Activated CD4-positive, CD25-positive, alpha-beta regulatory T cell (primary cell): ENCODE results near the gene BTBD9.

Experiments
- DNase-seq, 4 experiments: peaks; one replicate each; lab custom pipeline; 2025; lab: John Stamatoyannopoulos, UW

Gene BTBD9

DNA sequence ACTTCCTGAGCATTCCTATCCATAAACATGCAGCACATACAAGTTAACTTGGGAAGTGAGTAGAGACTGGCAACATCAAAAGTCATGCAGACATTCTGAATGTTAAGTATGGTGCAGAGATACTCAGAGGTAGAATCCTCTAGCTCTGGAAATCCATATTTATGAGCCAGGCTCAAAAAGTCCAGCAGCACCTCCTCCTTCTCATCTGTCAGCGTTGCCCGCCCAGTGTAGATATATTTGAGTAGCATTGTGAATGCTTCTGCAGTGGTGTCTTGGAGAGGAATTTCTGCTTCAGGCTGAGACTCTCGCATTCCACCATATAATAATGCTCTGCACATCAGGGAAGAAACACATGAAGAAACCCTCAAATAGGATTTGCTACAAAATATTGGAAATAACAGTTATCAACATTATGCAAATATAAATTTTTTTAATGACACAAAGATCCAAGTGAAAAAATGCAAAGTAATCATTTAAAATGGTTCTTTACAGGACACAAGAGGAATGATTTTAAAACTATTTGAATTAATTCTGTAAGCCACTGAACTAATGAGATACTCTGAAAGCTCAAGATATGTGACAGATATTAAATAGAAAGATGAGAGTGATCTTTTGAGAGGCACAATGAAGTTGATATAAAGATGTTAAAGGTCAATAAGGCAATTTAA, 45.6 kb downstream of the BTBD9 start:
- no peak for DNase-seq

DNA sequence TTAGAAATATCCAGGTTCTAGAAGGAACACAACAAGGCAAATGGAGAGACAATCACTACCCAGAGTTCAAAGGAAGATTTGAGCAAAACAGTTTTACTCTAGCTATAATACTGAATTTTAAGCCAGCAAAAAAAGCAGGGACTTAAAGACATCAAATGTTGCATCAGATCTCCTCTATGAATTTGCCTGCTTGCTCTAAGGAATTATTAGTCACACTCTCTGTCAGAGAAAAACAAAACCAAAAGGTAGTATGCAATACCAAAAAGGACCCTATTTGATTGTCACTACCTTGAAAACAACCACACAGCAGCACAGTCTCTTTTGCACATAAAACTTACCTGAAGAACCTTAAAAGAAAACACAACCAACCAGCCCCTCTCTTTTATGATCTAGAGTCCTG, 46.3 kb downstream of the BTBD9 start:
- no peak for DNase-seq

DNA sequence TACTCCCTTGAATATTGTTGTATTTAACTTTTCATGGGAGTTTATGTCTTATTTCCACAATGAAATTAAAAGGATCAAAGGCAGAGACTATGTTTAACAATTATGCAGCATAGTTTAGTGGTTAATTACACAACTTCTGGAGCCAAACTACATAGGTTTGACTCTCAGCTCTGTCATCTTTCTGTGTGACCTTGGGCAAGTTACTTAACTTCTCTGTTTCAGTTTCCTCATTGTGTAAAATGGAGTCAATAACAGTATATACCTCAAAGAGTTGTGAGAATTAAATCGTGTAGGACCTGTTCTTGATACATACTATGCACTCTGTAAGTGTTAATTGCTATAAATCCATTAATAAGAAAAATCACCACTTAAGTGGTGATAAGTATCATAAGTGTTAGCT, 48.3 kb downstream of the BTBD9 start:
- no peak for DNase-seq

DNA sequence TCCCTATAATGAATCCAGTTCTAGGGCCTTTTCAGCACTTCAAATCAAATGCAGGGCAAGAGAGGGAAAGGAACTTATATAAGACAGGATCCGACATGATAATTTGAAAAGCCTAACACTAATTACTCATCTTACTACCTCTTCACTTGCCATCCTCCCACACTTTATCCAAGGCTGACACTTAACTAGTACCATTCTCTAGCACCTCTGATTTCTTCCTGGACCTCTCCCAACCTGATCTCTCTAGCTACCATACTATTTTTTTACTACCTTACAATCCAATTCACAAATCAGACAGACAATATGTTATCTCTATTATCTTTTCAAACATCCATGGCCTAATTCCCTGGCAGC, 50.4 kb downstream of the BTBD9 start:
- DNase-seq: no peak

DNA sequence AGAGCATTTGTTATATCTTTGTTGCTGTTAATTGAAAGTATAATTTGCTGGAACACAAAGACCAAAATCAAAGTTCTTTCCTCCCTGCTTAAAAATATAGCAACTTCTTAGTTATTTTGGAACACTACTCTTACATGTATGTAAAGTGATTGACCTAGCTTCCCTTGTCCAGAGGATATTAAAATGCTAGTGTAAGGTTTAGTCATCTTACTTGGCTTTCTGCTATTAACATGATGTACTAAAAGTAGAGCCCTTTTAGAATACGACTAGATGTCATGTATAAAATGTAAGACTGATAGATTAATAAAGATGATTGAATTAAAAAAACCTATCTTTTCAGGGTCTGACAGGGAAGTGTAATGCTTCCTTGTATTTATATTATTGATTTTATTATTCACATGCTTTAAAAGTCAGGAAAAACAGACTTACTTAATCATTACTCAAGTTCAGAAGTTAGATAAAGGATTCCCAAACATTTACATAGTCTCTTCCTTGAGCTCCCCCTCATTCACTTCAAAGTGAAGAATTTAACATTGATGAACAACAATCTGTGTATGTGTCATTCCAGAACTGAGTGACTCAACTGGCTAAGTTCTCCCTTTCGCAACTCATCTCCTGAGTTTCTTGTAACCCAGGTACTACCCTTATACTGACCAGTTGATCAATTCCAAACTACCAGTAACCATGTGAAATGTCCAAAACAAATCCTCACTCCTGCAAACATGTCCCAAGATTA, 50.9 kb downstream of the BTBD9 start:
- DNase-seq: no peak

DNA sequence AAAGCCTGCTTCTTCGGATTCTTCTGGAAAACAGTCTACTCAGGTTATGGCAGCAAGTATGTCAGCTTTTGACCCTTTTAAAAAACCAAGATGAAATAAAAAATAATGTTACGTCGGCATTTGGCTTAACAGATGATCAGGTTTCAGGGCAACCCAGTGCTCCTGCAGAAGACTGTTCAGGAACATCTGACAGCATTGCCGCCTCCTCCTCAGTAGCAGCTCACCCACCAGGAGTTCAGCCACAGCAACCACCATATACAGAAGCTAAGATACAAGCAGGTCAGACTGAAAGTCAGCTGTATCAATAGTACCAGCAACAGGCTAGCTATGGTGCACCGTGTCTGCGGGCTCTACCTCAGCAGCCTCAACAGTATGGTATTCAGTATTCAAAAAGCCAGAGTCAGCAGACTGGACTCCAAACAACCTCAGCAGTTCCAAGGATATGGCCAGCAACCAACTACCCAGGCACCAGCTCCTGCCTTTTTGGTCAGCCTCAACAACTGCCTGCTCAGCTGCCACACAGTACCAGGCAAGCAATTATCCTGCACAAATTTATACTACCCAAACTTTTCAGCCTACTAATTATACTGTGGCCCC, 51.9 kb downstream of the BTBD9 start:
- DNase-seq: no peak

DNA sequence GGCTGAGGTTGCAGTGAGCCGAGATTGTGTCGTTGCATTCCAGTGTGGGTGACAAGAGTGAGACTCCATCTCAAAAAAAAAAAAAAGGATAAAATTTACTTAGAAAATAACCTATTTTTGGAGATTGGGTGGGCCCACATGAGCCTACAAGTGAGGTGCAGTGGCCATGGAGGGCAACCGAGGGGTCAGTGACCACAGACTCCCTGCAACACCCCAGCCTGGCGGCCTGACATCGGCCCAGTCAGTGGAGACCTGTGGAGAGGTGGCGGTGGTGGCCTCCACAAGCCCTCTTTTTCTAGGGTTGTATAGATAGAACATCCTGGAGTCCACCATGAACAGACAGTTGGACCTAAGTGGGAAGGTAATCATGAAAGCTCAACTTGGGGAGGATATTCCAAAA, 52.7 kb downstream of the BTBD9 start:
- no peak for DNase-seq

DNA sequence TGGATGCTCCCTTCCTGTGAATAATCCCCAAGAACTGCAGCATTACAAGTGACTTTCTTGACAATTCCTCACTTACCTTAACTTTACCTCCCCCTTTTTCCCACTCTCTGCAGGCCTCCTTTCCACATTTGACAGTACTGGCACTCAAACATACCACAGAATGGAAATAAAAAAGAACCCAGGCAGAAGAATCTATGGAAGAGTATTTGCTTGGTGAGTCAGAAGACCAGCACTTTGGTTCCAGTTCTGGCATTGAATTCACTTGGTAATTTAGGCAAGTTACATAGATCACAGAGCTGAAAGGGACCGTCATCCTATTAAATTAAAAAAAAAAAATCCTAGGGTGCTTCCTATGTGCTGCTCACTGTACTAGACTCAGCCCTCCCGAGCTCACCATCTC, 55.0 kb downstream of the BTBD9 start:
- no peak for DNase-seq

DNA sequence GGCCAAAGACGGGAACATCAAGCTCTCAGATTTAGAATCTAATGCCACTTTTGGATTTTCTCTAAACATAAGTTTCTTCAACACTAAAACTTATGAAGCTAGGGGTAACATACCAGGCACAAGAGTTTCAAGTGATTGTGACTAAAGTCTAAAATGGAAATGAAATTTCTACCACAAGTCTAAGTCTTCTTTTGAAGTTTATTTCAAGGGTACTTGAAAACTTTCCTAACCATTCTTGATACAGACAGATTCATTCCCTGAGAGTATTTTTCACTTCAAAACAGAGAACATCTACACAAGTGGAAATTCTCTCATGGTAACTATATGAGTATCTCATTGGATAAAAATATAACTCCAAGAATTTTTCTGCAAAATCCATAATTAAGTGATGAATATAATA, 56.2 kb downstream of the BTBD9 start:
- no peak for DNase-seq

DNA sequence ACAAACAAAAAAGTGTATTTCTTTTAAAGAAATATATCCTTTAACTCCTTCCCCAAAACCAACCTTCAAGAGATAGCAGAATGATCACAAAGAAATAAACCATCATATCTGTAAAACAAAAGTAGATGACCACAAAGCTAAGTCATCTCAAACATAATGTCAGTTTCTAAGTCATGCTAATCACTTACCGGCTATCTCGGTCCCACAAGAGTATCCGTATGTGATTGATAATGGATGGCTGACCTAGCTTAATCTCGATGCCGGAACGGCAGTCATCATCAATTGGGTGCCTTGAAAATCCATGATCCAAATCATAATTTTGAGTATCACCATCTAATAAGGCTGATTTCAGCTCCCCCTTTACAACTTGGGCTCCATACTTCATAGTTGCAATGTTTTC, 59.7 kb downstream of the BTBD9 start:
- DNase-seq: no peak

DNA sequence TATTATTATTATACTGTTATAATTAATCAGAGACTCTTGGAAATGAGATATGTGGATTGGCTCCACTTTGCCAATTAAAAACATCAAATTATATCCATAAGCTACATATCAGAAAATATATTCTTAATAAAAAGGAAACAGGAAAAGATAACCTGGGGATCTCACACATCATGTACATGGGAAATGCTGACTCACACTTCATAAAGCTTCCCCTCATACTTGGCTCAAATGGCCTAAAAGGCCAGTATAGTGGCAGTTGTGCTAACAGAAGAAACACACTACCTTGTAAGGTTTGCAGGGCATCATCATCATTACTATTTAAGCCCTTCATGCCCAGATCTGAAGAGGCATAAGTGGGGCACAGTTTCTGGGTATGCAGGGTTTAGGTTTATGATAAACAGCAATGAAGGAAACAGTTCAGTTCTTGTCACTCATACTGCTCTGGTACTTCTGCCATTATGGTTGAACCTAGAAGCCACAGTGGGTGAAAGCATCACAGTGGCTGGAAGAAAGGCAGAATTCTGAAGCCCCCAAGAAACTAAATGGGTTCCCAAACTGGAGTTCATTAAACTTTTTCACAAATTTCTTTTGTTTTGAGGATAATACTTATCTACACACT, 60.6 kb downstream of the BTBD9 start:
- DNase-seq: no peak

DNA sequence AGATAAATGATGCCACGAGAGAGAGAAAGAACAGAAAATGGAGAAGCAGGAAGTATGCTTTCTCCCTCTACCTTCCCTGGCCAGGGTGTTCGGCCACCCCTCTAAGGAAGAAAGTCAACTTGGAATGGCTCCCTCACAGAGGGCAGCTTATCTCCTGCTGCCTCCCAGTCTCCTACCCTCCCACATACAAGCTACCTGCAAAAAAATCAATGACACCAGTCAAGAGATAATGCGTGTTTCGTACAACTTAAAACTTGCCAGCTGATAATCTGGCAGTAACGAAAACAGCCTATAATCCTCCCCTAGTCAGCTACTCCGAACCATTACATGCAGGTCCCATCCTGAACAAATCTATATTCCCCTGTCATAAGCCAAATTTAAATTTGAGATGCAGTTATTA, 61.7 kb downstream of the BTBD9 start:
- DNase-seq: no peak

DNA sequence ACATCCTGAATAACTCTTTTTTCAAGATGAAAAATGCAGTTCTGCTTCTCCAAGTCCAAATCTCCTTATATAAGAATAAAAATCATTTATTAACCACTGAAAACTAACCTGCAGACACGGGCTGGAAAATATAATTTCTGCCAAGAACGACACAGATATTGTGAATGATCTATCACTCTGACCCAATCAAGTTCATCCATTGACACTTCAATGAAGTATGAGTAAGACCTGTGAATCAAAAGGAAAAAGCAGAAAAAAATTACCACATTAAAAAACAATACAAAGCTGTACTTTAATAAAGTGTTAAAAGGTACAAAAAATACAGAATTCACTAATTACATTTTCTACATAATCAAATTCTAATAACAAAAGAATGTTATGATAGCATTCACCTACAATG, 62.2 kb downstream of the BTBD9 start:
- DNase-seq: no peak

DNA sequence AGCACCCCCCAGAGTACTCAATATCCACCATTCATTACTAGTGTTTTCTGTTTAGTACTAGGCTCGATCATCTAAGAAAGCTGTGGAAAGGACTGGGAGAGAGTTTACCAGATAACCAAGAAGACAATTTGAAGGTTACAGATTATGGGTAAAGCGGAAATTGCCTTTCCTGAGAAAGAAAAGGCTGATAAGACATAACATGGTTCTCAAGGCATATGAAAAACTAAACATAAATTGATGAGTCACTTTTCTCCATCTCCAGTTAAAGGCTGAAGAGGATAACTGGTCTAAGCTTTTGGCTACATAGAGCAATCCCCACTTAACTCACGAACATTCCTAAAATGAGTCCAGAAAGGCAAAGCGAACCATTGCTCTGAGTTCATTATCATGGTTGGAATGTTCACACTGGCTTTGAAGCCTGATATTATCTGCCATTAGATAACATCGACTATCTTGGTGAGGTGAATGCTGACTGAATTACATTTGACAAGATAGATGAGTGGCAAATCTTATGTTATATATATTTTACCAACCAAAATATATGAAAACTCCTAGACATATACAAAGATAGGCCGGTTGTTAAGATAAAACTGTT, 65.8 kb downstream of the BTBD9 start:
- DNase-seq: no peak

DNA sequence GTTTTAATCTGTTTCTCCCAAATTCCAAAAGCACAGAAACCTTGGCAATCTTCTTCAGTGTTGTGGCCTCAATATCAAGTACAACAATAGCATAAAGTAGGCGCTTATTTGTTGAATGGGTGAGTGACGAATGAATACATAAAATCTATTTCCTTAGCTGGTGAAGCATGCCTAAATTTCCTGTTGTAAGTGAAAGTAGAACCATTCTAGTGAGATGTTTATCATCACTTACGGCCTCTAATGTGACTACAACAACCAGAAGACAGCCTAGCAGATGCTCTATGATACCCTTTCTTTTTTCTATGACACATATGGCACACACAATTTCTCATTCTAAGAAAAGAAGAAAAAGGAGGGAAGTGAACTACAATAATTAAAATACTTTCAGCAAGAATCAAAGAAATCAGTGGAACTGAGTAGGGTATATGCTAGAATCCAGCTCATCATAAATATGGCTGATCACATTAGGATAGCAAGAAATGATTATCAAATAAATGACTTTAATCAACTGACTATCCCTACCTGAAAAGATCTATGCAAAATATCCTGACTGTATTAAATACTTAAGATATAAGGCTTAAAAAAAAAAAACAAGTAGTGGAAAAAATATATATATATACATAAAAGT, 67.4 kb downstream of the BTBD9 start:
- DNase-seq: no peak

DNA sequence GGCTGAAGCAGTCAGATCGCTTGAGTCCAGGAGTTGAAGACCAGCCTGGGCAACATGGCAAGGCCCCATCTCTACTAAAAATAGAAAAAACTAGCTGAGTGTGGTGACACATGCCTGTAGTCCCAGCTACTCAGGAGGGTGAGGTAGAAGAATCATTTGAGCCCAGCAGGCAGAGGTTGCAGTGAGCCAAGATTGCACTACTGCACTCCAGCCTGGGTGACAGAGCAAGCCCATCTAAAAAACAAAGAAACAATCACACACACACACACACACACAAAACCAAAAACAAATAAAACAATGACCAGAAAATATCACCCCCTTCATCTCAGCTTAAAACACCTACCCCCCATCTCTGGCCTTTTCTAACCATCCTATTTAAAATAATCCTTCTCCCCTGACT, 68.0 kb downstream of the BTBD9 start:
- no peak for DNase-seq

DNA sequence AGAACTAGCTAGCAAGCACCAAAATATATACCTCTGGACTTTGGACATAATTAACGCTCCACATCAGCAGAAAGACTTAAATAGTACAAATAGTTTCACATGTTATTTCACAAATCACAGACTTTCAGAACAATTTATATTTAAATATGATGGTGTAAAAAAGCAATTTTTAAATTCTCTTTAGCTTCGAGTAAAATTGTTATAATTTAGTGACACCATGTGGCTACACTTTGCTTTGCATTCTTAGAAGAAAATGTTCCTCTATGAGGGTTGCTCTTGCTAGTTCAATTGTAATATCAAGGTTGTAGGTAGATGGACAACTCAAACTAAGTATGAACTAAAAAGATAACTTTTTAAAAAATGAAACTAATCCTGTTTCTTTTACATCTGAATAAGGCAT, 69.0 kb downstream of the BTBD9 start:
- DNase-seq: no peak

DNA sequence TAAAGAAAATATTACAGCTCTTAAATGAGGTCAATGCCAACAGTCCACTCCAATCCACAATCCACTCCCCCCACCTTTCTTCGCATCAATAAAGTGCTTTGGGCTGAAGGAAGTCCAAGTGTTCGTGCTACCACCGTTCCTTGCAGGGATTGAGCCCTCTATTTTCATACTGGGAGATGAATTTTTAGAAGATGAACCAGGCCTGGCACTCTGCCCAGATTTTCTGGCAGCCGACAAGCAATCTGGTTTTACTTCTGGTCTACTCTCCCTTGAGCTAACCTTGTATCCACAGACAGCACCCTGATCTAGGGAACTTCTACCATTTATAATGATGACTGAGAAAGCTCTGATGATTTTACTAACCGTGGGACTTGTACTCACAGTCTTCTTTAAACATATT, 72.3 kb downstream of the BTBD9 start:
- no peak for DNase-seq

DNA sequence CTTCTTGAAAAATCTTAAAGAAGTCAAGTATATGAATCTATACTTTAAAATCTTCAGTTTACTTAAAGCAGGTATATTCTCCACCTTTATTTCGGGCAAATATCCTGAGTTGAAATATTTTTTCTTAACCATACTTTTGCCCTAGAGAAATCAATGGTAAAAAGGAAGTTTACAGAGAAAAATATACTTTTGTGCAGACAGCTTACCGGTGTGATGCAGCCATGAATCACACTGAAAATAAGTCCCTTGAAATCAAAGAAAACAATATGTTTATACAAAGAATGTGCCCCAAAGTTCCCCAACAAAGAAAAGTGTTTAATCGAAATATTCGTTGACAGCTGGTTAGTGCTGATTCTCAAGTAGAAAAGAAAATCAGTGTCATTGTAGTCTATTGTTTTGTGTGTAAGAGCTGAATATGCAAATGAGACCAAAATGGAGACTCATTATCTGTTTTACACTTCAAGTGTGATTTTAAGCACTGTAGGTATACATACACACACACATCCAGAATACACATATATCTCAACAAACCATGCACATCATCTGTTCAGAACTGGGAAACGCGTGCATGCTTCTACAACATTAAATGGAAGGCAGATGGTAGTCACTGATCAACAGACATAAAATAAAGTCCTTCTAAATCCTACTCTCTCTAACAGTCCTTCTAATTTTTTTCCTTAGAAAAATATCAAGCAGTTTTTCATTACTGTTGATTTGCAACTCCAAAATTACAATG, 73.3 kb downstream of the BTBD9 start:
- DNase-seq: no peak

DNA sequence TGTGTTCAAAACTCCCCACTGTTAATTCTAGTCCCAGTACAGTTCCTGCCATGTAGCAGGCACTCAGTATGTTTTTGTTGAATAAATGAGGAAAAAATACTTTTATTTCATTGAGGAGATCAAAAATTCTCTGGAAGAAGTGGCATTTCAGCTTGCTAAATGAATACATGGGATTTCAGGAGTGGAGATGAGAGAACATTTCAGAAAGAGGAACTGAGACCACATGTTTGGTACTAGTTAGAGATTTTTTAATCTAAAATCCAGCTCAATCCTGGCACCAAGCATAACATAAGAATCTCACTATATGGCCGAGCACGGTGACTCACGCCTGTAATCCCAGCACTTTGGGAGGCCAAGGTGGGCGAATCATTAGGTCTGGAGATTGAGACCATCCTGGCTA, 75.4 kb downstream of the BTBD9 start:
- no peak for DNase-seq

DNA sequence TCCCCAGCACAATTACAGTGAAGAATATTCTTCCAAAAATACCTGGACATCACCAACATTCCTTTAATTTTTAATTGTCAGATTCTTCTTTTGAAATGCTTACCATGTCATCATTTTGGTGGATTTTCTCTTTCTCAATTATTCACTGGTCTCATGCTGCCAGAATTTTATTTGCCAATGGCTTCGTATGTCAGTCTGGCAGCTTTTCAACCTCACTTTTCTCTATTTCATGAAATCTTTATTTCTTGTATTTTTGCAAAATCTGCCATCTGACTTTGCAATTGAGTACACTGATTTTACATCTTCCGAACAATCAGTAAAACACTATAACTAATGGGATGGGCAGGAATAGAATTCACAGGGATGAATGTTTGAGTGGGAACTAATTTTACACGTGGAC, 84.1 kb downstream of the BTBD9 start:
- no peak for DNase-seq
